ENCODE data around the gene AUTS2.

AUTS2 gene

DNA sequence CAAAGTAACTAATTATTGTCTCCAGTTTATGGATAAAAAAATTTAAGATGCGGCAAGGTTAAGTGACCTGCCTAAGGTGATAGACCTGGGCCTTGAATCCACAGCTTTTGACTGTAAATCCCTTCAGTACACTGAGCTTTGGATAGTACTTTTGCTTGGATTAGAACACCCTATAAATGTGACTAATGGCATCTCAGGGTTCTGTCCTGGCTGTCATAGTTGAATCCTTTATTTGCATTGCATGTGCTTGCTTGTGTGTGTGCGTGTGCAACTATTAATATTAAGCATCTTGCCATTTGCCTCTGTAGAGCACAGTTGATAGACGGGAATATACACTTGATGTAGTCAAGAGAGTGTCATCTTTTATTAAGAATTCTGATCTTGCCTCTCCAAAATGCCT is 228.0 kb downstream of the AUTS2 start:
- DNase-seq: no peak

GRCh38 chr7:69827140-69827539 is 228.9 kb downstream of the AUTS2 start:
- DNase-seq: no peak

GRCh38 chr7:69827558-69827957 is 229.3 kb downstream of the AUTS2 start:
- no peak for DNase-seq

DNA sequence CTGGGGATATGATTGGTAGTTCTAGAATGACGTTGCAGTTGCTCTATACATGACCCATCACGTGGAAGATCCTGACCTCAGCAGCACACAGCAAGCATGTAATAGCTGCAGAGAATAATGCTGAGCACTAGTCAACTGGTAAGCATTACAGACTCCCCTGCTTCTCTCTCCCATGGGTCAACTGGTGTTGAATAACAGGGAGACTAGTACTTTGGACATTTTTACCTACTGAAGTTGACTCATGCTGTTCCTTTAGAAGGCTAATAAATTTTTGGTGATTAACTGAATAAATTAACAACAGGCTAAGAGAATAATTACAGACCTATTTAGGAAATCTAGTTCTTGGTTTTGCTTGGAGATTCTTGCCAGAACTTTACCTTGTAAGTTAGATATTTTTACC is 234.1 kb downstream of the AUTS2 start:
- no peak for DNase-seq

GRCh38 chr7:69833964-69834363 is 235.7 kb downstream of the AUTS2 start:
- DNase-seq: no peak

DNA sequence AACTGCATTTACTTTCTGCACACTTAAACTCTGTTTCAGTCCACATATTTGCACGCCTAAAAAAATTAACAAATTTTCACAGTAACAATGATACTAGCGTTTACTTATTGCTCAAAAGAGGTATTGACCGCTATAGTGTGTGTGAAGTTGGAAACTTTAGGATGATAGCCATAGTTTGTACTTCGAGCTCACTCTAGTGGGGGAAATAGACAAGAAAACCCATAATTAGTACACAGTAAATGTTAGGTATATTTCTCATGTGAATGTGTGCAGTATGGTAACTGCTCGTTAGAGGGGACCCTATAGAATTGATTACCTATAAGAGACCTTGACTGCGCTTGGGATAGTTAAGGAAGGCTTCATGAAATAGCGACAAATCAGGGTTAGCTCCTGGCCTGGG is 238.4 kb downstream of the AUTS2 start:
- DNase-seq: no peak

- no peak for DNase-seq
Measured at GRCh38 chr7:69837387-69838068, 239.3 kb downstream of the AUTS2 start.

- DNase-seq: no peak
Measured at GRCh38 chr7:69839782-69840181, 241.5 kb downstream of the AUTS2 start.

GRCh38 chr7:69840248-69840647 is 242.0 kb downstream of the AUTS2 start:
- DNase-seq: no peak

DNA sequence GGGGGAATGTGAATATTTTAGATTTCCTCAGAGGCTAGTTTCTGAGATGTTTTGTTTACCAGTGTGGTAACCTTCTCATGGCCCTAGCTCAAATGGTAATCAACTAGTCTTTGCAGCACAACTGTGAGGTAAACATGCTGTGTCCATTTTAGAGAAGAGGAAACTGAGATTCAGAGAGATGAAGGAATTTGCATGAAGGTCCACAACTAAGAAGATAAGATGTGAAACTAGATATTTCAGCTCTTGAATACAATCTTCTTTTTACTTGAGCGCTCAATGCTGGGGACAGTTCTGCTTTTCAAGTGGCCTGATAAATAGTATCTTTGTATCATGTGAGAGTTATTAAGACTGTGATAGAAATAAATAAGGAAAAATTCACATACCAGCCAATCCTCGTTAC is 245.4 kb downstream of the AUTS2 start:
- no peak for DNase-seq

- no peak for DNase-seq
Measured at GRCh38 chr7:69844264-69844868, 246.1 kb downstream of the AUTS2 start.

- DNase-seq: no peak
Measured at GRCh38 chr7:69845721-69846495, 247.6 kb downstream of the AUTS2 start.

DNA sequence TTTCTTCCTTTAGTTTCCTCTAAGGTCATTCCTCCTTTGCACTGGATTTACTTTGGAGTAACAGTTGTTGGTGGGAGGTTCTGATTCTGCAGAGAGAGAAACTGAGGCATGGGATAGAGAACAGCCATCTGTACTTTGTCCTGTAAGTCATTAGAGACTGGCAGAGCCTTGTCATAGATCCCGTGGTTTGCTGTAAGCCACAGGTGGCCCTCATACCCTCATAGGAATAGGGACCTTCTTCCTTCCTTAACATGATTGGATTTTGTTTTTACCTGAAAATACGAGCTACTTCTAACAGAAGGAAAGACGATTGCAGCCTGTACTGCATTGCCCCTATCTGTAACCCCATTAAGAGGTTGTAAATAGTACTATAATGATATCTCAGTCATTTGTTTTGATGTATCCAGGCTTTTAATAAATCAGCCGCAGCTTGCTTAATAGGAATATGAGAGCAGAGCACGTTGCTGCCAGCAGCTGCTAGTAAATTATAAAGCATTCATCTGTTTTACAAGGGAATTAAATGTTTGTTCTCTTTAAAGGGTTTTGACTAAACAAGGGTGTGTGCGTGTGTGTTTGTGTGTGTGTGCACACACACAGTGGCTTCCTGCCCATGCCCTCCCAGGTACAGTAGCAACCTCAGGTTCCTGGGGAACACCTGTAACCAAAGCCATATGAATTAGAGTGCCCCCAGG is 249.8 kb downstream of the AUTS2 start:
- no peak for DNase-seq

DNA sequence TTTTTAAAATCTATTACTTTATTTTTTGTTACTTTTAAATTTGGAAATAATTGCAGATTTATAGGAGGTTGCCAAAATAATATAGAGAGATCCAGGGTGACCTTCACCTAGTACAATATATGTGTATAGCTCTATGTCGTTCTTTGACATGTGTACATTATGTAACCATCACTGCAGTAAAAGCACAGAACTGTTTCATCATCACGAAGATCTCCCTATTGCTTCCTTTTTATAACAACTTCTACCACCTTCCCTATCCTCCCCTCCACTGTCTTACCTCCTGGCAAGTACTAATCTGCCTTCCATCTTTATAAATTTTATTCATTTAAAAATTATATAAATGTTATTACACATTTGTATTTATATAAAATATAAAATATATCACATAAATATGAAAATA is 251.0 kb downstream of the AUTS2 start:
- no peak for DNase-seq

GRCh38 chr7:69857014-69857413 is 258.7 kb downstream of the AUTS2 start:
- no peak for DNase-seq

GRCh38 chr7:69858471-69858870 is 260.2 kb downstream of the AUTS2 start:
- no peak for DNase-seq

DNA sequence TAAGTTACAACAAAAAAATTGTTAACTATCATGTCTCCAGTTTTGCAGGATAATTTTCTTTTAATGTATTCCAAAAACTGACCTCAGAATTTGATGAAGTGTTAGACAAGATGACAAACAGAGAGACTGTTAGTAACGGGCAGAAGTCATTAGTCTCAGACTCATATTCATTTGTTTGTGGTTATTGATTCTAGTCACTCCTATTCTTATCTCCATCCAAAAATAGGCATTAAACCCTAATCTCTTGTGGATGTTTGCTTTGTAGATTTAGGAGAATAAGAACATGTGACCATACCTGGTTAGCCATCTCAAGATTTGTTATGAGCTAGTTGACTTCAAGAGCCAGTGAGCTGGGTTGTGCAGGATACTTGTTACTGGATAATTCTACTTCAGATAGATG is 261.1 kb downstream of the AUTS2 start:
- no peak for DNase-seq

DNA sequence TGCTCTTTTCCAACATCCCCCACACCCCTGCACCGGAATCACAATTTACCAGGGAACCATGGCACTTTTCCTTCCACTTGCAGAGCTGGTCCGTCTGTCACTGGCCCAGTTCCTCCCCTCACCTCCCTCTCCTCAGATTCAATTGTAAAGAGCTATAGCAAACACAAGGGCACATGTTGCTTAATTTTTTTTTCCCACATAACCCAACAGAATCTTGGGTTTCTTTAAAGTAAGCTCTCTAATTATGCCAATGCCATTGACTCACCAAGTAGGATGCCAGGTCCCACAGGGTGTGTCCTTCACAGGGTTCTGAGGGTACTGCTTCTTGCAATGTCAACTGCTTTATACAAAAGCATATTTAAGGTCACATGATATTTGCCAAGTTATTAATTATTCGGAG is 262.2 kb downstream of the AUTS2 start:
- no peak for DNase-seq

DNA sequence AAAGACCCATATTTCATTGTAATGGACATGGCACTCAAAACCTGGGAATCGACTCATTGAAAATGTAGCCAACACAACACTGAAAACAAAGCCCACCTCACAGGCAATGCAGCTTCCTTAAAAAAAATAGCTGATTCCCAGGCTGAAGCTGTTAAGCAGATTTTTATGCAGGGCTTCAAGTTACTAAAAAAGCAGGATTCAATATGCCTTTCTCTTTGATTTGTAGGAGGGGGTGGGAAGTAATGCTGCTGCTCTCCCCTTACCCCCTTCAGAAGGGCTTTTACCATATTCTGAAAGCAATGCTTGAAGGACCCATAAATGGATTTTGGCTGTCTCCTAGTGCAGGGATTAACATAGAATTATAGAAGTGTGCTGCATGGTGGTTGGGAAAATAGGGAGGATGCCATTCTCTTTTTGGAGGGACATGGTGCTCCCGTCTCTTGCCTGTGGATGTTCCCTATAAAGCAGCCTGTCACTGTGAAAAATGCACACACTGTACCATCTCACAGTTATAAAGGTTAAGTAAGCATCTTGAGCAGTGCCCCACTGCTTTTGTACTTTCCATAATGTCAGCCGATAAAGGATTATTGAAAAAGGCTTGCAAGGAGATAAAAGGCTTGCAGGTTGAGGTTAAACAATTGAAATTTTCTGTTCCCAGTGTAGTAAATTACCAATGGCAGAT is 262.8 kb downstream of the AUTS2 start:
- no peak for DNase-seq

DNA sequence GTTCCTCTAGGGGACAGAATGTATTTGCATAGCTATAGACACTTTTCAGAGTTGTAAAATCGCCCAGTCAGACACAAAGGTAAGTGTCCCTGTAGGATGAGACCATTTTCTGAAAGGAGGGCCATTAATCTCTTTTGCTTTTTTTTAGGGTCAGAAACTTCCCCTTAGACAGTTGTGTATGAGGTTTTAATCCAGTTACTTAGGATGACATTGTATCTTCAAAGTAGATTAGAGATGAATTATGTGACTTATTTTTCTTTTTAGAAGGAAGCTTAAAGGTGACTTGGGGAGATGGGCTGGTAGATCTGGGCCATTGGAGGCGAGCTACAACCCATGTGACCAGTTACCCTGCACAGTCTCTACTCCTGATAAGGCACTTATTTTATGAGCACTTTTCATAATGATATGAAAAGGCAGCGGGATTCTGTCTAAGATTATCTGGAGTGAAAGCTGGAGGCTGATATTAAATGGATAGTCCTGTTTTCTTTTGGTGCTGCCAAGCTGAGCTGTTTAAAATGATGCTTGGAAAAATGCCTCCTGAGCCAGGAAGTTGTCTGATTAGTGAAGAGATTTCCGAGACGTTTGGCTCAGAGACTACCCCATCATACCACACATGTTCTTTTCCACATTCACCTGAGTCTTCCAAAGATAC is 264.3 kb downstream of the AUTS2 start:
- DNase-seq: no peak

- DNase-seq: no peak
Measured at GRCh38 chr7:69864274-69864673, 266.0 kb downstream of the AUTS2 start.

DNA sequence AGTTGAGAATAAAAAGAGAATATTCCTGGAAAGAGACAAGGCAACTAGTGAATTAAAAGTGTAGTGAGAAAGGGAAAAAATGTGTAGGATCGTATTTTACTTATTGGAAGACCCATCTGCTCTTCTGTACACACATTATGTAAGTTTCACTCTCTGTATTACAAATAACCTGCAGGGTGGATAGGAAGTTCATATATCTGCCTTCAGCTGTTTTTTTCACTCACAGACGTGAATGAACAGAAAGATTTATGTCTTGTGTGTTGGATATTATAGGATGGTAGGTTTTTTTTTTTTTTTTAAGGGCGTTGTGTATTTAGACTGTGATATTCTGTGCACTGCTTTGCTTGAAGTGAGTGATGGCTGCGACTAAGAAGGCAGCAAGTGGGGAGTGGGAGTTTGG is 266.5 kb downstream of the AUTS2 start:
- DNase-seq: no peak

DNA sequence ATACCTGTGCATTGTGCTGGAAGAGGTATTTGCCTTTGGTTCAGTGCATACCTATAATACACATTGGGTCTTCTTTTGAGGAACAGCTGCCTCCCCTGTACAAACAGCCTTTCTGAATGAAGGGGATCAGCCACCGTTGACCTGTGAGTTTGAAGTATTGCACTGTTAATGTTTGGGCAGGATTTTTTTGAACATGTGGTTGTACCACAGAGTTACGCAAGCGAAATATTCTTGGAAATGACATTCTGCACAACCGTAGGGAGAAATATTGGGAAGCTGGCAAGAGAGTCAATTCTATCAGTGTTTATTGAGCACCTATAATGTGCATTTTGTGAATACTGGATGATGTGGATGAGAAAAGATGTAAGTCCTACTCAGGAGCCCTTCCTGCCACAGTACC is 270.6 kb downstream of the AUTS2 start:
- no peak for DNase-seq

Measured in activated T-cell treated with anti-CD3 and anti-CD28 coated beads, Interleukin-2, amount 50 U/mL, for 48 hours (primary cell).